Left renal cortex interstitium (tissue), 4 donors: ENCODE data around the gene TMEM72. TPM values are rescaled to one million over a fixed set of nuclear protein-coding genes. Genes with fewer than 3 reads are reported as not detected.

Experiments used
- DNase-seq, 4 donors: peaks; one replicate each; pipeline ENCODE4 v3.0.0-alpha.2; 2013; ENCODE audit warnings: low read depth in 4 of 4, low spot score in 2 of 4, missing footprints in 1 of 4
- polyA plus RNA-seq, 4 donors: library from polyadenylated mRNA; unstranded; fragments of 120-200 nt; gene quantifications; one replicate each; pipeline ENCODE4 v1.2.1, GENCODE V29; 2013; ENCODE audit not compliant: insufficient read length in 4 of 4

The TMEM72 gene
- polyA plus RNA-seq, 4 donors, result 63.6 to 78.0 (median 70.6) TPM

- no peak for DNase-seq
Observed at GRCh38 chr10:44965104-44965503, 54.0 kb downstream of the TMEM72 start.

GRCh38 chr10:44965651-44966097, 54.5 kb downstream of the TMEM72 start:
- DNase-seq, result no peak

GRCh38 chr10:44966129-44966815, 55.1 kb downstream of the TMEM72 start:
- no peak for DNase-seq

GRCh38 chr10:44966816-44967509, 55.8 kb downstream of the TMEM72 start:
- DNase-seq, result no peak

- no peak for DNase-seq
Observed at GRCh38 chr10:44967616-44968015, 56.5 kb downstream of the TMEM72 start.

- DNase-seq, result no peak
Observed at GRCh38 chr10:44968091-44968490, 57.0 kb downstream of the TMEM72 start.

GRCh38 chr10:44968500-44969400, 57.6 kb downstream of the TMEM72 start:
- DNase-seq, result no peak

GRCh38 chr10:44969854-44970253, 58.7 kb downstream of the TMEM72 start:
- no peak for DNase-seq

GRCh38 chr10:44970812-44971395, 59.8 kb downstream of the TMEM72 start:
- no peak for DNase-seq

GRCh38 chr10:44971434-44971833, 60.3 kb downstream of the TMEM72 start:
- no peak for DNase-seq

- DNase-seq, result no peak
Observed at GRCh38 chr10:44971935-44972757, 61.0 kb downstream of the TMEM72 start.

- DNase-seq, result no peak
Observed at GRCh38 chr10:44972874-44973306, 61.8 kb downstream of the TMEM72 start.

- no peak for DNase-seq
Observed at GRCh38 chr10:44973323-44974081, 62.4 kb downstream of the TMEM72 start.

GRCh38 chr10:44974082-44974627, 63.0 kb downstream of the TMEM72 start:
- DNase-seq, result no peak

- no peak for DNase-seq
Observed at GRCh38 chr10:44974628-44975430, 63.7 kb downstream of the TMEM72 start.

- no peak for DNase-seq
Observed at GRCh38 chr10:44975431-44976331, 64.5 kb downstream of the TMEM72 start.
